CD4-positive, alpha-beta T cell treated with Interleukin-4 for 1 hour (primary cell): ENCODE results near the gene KIF1B.

Source experiments
- DNase-seq, 2 donors: peaks; one replicate each; pipeline ENCODE4 v3.0.0-alpha.2; 2020 to 2022

KIF1B gene

GRCh38 chr1:10209905-10210810 is at the start of gene KIF1B:
Gene KIF1B, plus strand, starts transcription at chr1:10210570. Its CDS starts 21,759 bp downstream, at chr1:10232329.
- peak; percentile 97 for DNase-seq

- DNase-seq = no peak
Measured at GRCh38 chr1:10160907-10161490, 49.4 kb upstream of the KIF1B start.

- DNase-seq = no peak
Measured at GRCh38 chr1:10161541-10162290, 48.7 kb upstream of the KIF1B start.

- no peak for DNase-seq
Measured at GRCh38 chr1:10168912-10169514, 41.4 kb upstream of the KIF1B start.

GRCh38 chr1:10170239-10170574 is 40.2 kb upstream of the KIF1B start:
- peak in 1 of 2 donors; percentile 5 for DNase-seq

- DNase-seq = no peak
Measured at GRCh38 chr1:10171105-10171767, 39.1 kb upstream of the KIF1B start.

- DNase-seq = no peak
Measured at GRCh38 chr1:10171995-10172669, 38.2 kb upstream of the KIF1B start.

GRCh38 chr1:10173582-10173981 is 36.8 kb upstream of the KIF1B start:
- no peak for DNase-seq

- no peak for DNase-seq
Measured at GRCh38 chr1:10177876-10178275, 32.5 kb upstream of the KIF1B start.

GRCh38 chr1:10178597-10179405 is 31.6 kb upstream of the KIF1B start:
- DNase-seq = no peak

GRCh38 chr1:10179406-10180091 is 30.8 kb upstream of the KIF1B start:
- no peak for DNase-seq

- no peak for DNase-seq
Measured at GRCh38 chr1:10181154-10181553, 29.2 kb upstream of the KIF1B start.

GRCh38 chr1:10185759-10186158 is 24.6 kb upstream of the KIF1B start:
- no peak for DNase-seq

- DNase-seq = no peak
Measured at GRCh38 chr1:10186331-10187025, 23.9 kb upstream of the KIF1B start.

- DNase-seq = no peak
Measured at GRCh38 chr1:10187026-10187334, 23.4 kb upstream of the KIF1B start.

GRCh38 chr1:10188133-10188650 is 22.2 kb upstream of the KIF1B start:
- DNase-seq = no peak

GRCh38 chr1:10189659-10190058 is 20.7 kb upstream of the KIF1B start:
- DNase-seq = no peak

- DNase-seq = no peak
Measured at GRCh38 chr1:10192263-10192662, 18.1 kb upstream of the KIF1B start.

GRCh38 chr1:10193288-10193687 is 17.1 kb upstream of the KIF1B start:
- no peak for DNase-seq

- DNase-seq = no peak
Measured at GRCh38 chr1:10195570-10195969, 14.8 kb upstream of the KIF1B start.
